SK-N-MC (cell line): ENCODE measurements around the gene HHAT.

Experiments used
- DNase-seq: peaks from one replicate; pipeline ENCODE4 v3.0.0-alpha.2; 2011; ENCODE audit warnings: low read depth, low spot score
- H3K27ac ChIP-seq: fragments of 200-600 bp; sonication (generic); 2 replicates; pipeline ENCODE4 v1.5.1; 2016; ENCODE audit warnings: mixed run types
- H3K36me3 ChIP-seq: fragments of 200-600 bp; sonication (generic); 2 replicates; pipeline ENCODE4 v1.6.1; 2017; ENCODE audit warnings: antibody characterized with exemption, low read length, mixed read lengths; ENCODE audit not compliant: insufficient read depth
- H3K4me3 ChIP-seq: fragments of 200-600 bp; sonication (generic); 2 replicates; pipeline ENCODE4 v1.5.1; 2016
- H3K9ac ChIP-seq: fragments of 200-600 bp; sonication (generic); 2 replicates; pipeline ENCODE4 v1.8.0; 2017; ENCODE audit warnings: mixed run types, mixed read lengths; ENCODE audit not compliant: insufficient read length
- H3K9me3 ChIP-seq: fragments of 200-600 bp; sonication (generic); 2 replicates; pipeline ENCODE4 v1.6.1; 2017; ENCODE audit warnings: low read depth, mild to moderate bottlenecking, antibody characterized with exemption, low read length, moderate library complexity, mixed read lengths
- EZH2 ChIP-seq: fragments of 200-600 bp; sonication (generic); IDR thresholded peaks from one replicate; pipeline ENCODE4 v1.6.1; 2017; ENCODE audit warnings: antibody characterized with exemption
- FOXP2 ChIP-seq: optimal IDR thresholded peaks from 2 replicates; pipeline ENCODE3; 2011; ENCODE audit warnings: mild to moderate bottlenecking, moderate library complexity; ENCODE audit not compliant: insufficient read depth; ENCODE audit errors: extremely low read length, control extremely low read depth
- POLR2AphosphoS5 ChIP-seq: IDR thresholded peaks from 2 replicates; pipeline ENCODE4 v1.6.1; 2012; ENCODE audit warnings: mild to moderate bottlenecking, low read depth, low read length, borderline replicate concordance

HHAT gene

GRCh38 chr1:210438928-210439841 is 110.5 kb downstream of the HHAT start:
- Histone ChIP-seq H3K9ac (no peak overlapping the region), H3K9me3 (no peaks in the 10 kb centered on the region), H3K27ac (no peak overlapping the region), H3K36me3 (no peaks in the 10 kb centered on the region), H3K4me3 (no peak overlapping the region)
- DNase-seq = no peak
- TF ChIP-seq FOXP2 (no peak), EZH2 (no peak), POLR2AphosphoS5 (no peak)

GRCh38 chr1:210440081-210440480 is 111.4 kb downstream of the HHAT start:
- TF ChIP-seq FOXP2 = no peak
- no peak for TF ChIP-seq EZH2
- no peak for TF ChIP-seq POLR2AphosphoS5
- no peak overlapping the region for H3K4me3 ChIP-seq
- H3K9me3 ChIP-seq = no peaks in the 10 kb centered on the region
- H3K36me3 ChIP-seq = no peaks in the 10 kb centered on the region
- no peak overlapping the region for H3K27ac ChIP-seq
- no peak for DNase-seq
- no peak overlapping the region for H3K9ac ChIP-seq

DNA sequence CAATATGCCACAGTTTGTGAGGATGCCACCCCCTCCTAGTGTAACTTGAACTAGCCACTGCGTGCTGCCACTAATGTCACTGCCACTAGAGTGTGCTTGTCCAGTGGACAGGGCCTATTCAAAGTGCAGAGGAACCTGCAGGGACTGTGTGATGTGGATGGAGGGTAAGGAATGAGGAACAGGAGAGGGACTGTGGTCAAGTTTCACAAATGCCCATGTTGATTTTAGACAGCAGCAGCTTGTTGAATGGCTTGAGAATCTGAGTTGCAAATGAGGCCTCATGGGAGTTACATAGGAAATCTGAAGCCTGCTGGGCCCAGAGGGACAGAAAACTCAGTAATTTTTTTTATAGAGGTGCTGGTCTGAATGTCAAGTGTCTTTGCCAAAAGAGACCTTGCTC is 112.3 kb downstream of the HHAT start:
- TF ChIP-seq POLR2AphosphoS5 = no peak
- TF ChIP-seq FOXP2 = no peak
- no peak for TF ChIP-seq EZH2
- Histone ChIP-seq H3K27ac (no peak overlapping the region), H3K9me3 (no peaks in the 10 kb centered on the region), H3K36me3 (no peaks in the 10 kb centered on the region), H3K9ac (no peak overlapping the region), H3K4me3 (no peak overlapping the region)
- DNase-seq = no peak

GRCh38 chr1:210445485-210445884 is 116.8 kb downstream of the HHAT start:
- H3K27ac ChIP-seq = no peak overlapping the region
- no peak for TF ChIP-seq EZH2
- TF ChIP-seq FOXP2 = no peak
- no peak for TF ChIP-seq POLR2AphosphoS5
- H3K36me3 ChIP-seq = no peaks in the 10 kb centered on the region
- no peak for DNase-seq
- H3K9ac ChIP-seq = no peak overlapping the region
- no peaks in the 10 kb centered on the region for H3K9me3 ChIP-seq
- H3K4me3 ChIP-seq = no peak overlapping the region

DNA sequence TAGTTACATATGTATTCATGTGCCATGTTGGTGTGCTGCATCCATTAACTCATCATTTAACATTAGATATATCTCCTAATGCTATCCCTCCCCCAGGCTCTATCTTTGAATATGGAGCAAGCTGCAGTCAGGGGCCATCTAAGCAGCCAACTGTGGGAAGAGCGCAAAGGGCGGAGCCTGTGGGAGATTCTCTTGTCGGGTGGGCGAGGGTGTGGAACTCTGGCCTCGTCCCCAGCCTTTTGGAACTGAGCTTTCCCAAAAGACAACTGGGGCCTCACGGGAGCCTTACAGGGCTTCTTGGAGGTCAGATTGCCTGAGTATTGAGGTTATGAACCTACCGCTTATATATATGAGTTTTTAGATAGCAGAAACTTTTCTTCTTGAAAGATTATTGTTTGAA is 117.2 kb downstream of the HHAT start:
- H3K36me3 ChIP-seq = no peaks in the 10 kb centered on the region
- TF ChIP-seq POLR2AphosphoS5 = no peak
- no peak for TF ChIP-seq FOXP2
- TF ChIP-seq EZH2 = no peak
- H3K9me3 ChIP-seq = no peaks in the 10 kb centered on the region
- no peak overlapping the region for H3K4me3 ChIP-seq
- no peak overlapping the region for H3K27ac ChIP-seq
- H3K9ac ChIP-seq = no peak overlapping the region
- no peak for DNase-seq

- no peak for DNase-seq
- Histone ChIP-seq H3K27ac (no peak overlapping the region), H3K4me3 (no peak overlapping the region), H3K9me3 (no peaks in the 10 kb centered on the region), H3K36me3 (no peaks in the 10 kb centered on the region), H3K9ac (no peak overlapping the region)
- no peak for TF ChIP-seq EZH2
- no peak for TF ChIP-seq POLR2AphosphoS5
- no peak for TF ChIP-seq FOXP2
Observed at GRCh38 chr1:210446479-210446878, 117.8 kb downstream of the HHAT start.

- H3K36me3 ChIP-seq = no peaks in the 10 kb centered on the region
- no peak overlapping the region for H3K27ac ChIP-seq
- H3K4me3 ChIP-seq = no peak overlapping the region
- no peak for TF ChIP-seq FOXP2
- TF ChIP-seq EZH2 = no peak
- TF ChIP-seq POLR2AphosphoS5 = no peak
- H3K9ac ChIP-seq = no peak overlapping the region
- no peak for DNase-seq
- H3K9me3 ChIP-seq = no peaks in the 10 kb centered on the region
Observed at GRCh38 chr1:210447456-210448057, 118.9 kb downstream of the HHAT start.

- H3K4me3 ChIP-seq = no peak overlapping the region
- no peak overlapping the region for H3K9ac ChIP-seq
- H3K27ac ChIP-seq = no peak overlapping the region
- no peaks in the 10 kb centered on the region for H3K36me3 ChIP-seq
- TF ChIP-seq EZH2 (no peak), FOXP2 (no peak), POLR2AphosphoS5 (no peak)
- DNase-seq = peak; percentile 28
- H3K9me3 ChIP-seq = no peaks in the 10 kb centered on the region
Observed at GRCh38 chr1:210448297-210448892, 119.7 kb downstream of the HHAT start.
